AG08395 (cell line): ENCODE results near the gene LHX5.

Experiments used
- DNase-seq: peaks from one replicate; pipeline ENCODE4 v3.0.0; 2012; ENCODE audit warnings: mixed read lengths, low spot score

The LHX5 gene

DNA sequence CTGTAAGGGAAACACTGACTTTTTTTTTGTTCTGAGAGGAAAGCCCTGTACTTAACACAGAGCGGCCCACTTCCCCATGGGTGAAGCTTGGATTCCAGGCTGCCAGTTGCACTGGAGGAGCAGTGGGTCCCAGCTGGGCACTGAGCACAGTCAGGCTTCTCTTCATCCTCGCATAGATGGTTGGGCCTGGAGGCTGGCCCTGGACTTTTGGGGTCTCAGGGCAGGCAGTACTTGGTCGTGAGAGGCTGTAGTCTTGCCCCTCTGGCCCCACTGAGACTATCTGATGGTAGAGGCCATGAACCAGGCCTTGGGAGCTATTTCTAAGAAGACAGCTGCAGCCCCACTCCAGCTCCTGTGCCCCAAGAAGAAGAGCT, 6.2 kb upstream of the LHX5 start:
- DNase-seq, result no peak

DNA sequence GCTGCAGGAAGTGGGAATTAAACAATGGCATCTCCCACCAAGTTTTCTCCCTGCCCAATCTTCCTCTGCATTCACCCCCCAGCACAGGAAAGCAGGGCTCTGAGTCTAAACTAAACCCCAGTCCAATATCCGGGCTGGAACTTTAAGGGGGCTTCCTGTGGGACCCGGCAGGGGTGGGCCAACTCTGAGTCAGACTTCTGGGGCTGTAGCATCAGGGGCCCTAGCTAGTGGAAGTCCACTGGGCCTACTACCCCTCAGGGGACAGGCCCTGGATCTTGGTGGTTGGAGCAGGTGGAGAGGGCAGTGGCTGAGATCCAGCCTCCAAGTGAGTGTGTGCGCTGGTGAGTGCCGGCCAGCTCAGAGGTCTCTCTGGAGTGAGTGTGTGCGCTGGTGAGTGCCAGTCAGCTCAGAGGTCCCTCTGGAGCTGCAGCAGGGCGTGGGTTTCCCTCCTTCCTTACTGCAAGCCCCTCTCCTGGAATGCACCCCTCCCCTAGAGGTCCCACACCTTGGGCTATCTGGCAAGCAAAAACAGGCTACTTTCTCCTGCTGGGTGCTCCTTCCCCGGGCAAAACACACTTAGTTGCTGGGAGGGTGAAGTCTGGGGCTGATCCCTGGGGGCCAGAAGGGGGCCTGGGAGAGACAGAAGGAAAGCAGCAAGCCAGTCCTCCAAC, 5.6 kb upstream of the LHX5 start:
- no peak for DNase-seq

DNA sequence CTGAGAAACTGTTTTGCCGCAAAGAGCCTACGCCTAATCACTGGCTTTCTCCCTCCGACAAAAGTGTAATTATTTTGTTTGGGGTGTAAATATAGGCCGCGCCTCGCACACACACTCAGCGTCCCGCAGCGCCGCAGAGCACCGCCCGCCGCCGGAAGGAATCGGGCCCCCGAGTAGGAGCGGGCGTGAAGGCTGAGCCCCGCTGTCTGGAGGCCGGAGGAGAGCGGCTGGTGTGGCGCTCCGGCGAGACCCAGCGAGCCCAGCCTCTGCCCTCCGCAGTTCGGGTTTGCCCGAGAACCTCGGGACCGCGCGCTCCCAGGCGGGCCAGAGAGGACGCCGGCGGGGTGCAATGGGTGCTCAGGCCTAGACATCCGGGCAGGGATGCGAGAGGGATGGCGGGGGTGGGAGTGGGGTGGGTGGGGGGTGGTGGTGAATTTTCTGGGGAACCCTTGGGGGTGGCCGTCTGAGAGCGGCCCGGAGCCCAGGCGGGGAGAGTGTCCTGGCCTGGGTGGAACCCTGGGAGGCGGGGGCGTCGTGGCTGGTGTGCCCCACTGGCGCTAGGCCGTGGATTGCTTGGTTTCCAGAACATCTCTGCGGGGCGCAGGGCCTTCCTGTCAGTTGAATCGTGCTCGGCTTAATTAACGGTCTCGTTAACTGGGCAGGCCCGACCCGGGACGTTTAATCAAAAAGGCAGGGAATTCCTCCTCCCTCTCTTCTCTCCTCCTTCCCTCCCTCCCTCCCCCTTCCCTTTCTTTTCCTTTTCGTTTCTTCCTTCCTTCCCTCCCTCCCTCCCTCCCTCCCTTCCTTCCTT, 4.7 kb upstream of the LHX5 start:
- no peak for DNase-seq

DNA sequence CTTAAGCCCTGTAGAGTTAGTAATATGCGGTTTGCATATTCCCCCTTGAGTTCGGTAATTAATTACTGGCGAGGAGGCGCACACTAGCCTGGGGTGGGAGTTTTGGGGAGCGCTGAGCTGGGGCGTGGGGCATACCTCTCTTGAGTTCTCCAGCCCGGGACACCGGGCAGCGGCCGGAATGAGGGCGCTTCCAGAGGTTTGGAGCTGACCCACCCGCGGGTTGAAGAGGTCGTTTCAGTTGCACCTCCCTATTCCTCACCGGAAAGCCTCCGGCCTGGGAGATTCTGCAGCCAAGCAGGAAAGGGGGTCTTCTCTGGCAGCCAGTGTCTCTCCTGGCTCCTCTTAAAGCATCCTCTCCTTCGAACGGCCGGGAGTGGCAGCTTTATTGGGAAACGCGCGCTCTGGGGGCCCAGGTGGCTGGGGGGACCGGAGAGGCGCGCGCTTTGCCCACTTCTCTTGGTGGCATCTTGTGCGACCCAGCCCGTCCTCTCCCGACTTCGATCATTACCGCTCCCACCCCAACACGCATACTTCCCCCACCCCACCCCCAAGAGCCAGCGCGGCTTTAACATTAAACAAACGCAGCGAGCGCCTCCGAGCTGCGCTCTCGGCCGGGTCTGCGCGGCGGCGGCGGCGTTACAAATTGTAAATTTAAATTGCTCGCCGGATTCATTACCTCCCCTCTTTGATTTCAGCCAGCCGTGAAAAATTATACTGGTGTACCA, 3.9 kb upstream of the LHX5 start:
- DNase-seq, result no peak

DNA sequence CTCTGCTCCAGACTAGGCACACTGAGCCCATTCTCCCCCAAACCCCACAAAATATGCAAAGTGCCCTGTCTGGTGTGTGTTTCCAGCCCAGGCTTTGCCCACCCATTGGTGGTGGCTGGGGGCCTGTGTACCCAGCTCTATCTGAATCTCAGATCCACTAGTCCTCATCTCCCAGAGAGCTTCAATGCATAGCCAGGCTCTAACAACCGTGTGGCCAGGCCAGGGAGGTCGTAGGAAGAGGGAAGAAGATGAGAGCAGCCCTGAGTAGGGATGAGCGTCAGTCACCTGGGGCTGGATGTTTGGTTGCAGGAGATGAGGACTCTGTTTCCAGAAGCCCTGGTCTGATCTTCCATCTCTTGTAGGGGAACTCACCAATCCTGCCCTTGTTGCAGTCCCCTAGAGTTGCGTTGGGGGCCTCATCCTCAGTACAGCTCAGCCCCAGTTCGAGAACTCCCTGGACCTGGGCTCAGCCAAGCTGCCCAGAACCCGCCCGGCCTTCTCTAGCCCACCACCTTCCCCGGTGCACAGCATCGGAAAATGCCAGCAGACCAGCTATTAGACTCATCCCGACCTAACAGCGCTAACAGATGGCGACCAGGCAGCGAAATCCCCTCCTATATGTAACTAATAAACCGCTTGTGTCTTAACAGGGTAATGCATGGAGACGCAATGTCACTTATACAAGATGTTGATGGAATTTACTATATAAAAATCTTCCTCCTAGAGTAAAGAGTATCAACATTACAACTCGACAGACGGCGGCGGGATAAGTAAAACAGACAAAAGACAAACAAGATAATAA, 3.2 kb upstream of the LHX5 start:
- DNase-seq, result no peak

DNA sequence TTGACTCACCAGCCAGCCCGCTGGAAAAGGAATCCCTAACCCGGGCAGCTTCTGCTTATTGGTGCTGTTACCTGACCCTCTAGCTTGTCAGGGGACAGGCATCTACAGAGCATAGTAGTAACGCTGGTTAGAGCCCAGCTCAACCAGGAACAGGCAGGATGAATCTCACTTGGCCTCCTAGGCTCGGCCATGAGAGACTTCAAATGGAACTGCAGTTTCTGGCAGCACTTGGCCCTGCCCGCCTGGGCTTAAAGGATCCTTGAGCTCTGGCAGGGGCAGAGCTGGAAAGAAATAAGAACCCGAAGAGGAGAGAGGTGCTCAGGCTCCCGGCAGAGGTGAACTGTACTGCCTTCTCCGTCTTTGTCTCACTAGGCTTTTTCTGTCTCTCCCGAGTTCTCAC, 2.3 kb upstream of the LHX5 start:
- no peak for DNase-seq

DNA sequence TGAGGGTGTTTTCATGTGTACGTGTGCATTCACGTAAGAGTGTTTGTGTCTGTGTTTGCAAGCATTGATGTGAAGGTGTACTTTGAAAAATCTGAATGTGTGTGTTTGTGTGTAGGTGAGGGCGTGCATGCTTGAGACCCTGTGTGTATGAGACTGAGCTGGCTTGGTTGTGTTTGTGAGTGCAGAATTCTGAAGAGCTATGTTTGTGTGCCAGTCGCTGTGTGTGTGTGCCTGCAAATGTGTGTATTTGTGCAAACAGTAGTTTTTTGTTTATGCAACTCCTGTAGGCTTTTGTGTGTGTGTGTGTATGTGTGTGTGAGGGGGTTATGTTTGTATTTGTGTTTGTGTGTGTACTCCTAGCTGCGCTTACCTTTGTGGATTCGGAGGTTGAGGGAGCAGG, 1.7 kb upstream of the LHX5 start:
- no peak for DNase-seq

DNA sequence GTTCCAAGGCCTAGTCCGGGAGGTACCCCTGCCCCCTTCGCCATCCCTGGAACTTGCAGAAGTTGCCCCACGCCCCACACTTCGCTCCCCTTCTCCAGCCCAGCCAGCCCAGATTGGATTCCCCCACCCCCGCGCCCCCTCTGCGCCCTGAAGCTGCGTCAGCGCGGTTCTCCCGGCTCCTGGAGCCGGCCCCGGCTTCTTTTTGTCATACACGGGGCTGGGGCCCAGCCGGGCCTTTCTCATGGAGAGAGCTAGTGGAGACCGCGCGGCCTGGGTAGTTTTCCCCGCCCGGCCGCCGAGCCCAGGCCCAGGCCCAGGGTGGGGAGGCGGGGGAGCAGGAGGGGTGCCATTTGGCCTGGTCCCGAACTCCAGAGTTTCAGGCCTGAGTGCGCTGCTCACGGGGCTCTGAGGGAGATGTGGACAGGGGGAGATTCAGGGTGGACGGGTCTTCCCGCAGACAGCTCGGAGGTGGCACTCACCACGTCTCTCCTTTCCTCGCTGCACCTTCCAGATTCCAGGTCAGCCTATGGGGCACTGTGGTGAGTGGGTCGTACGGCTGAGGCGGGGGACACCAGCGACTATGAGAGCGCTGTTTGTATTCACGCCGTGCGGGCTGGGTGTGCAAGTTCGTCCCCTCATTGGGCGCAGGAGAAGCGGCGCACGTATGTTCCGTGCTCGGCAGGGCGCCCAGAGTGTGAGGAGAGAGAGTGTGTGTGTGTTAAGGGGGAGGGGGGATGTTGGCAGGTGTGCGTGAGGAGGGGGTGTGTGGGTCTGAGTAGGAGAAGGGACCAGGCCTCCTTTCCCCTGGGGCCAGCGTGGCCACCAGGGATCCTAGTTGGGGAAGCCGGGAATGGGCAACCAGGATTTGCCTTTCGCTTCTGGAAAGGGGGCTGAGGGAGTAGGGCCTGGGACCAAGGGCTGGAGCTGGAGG, 785 bp upstream of the LHX5 start:
- DNase-seq, result no peak

DNA sequence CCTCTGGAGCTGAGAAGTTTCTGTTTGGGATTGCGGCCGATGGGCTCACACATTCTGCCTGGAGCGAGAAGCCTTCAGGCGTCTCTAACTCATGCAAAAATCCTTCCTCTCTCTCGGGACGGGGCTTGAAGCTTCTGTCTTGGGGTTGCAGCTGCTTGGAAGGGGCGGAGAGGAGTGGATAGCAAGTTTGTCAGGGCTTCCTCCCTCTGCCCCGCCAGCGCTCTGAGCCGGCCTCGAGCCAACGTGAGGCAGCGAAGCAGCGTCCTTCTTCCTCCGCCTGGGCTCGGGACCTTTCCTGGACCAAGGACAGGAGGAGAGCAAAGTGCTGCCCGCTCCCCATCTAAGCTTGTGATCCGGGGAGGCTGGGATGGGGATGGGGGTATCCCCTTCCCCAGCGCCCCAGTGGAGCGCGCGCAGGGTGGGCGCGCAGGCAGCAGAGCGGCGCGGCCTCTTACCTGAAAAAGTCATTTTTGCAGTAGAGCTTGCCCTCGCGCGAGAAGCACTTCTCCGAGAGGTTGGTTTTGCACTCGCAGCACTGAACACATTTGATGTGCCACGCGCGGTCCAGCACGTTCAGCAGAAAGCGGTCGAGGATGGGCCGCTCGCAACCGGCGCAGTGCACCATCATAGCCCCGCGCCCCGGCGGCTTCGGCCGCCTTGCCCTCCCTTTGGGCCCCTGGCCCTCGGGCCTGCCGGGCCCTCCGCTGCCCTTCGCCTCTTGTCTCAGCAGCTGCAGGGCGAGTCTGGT, 626 bp downstream of the LHX5 start:
- no peak for DNase-seq

DNA sequence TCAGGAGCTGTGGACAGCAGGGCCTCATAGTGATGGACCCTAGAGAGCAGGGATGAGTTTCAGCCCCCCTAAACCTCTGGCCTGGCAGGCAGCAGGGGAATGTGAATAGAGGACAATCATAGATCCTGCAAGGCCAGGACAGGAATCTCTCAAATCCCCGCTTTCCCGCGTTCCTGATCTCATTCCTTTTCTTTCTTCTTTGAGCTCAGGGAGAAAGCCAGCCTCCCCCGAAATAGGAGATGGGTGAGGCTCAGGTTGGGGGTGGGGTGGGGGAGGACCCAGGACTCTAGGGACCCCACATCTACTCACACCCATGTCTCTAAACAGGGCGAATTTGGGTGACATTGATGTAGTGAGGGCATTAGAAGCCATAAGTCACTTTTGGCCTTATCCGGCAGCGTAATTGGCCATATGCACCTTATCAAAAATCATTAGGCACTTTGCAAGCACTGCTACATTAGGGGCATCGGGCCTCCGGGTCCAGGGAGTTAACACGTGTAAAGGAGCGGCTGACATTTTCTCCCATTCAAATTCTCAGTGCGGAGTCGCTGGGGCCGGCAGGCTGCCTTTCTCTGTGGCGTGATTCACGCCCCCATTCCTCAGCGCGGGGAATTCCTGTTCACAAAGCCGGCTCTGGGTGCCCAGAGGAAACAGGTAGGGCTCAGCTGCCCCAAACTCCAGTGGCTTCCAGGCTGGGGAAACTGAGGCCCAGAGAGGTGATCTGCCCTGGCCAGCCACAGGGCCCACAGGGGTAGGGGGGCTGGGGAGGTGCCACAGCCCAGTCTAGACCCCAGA, 1.5 kb downstream of the LHX5 start:
- no peak for DNase-seq

DNA sequence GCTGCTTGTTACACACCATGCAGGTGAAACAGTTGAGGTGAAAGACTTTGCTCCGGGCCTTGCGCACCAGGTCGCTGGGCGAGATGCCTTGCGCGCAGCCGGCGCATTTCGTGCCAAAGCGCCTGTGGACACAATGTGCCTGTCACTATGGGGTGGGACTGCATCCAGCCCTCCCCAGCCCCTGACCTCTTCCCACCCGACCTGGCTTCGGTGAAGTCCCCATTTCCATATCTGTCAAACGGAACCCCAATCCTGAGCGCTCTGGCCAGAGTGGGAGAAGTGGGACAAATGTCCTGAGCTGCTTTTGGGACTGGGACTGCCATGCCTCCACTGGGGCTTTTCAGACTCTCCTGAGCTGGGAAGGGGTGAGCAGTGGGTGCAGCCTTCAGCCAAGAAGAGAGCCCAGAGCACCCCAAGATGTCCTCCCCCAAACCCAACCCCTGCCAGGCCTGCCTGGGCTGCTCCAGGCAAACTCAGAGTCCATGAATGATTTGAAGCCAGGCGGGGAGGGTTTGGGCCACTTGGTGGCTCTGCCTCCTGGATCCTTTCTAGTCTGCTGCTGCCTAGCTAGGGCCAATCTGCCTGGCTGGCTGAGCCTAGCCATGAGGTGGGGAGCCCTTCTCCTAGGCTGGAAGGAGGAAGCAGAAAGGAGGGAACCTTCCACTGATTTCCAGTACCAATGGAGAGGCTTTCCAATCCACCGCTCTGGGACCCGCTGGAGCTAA, 2.3 kb downstream of the LHX5 start:
- DNase-seq, result no peak

DNA sequence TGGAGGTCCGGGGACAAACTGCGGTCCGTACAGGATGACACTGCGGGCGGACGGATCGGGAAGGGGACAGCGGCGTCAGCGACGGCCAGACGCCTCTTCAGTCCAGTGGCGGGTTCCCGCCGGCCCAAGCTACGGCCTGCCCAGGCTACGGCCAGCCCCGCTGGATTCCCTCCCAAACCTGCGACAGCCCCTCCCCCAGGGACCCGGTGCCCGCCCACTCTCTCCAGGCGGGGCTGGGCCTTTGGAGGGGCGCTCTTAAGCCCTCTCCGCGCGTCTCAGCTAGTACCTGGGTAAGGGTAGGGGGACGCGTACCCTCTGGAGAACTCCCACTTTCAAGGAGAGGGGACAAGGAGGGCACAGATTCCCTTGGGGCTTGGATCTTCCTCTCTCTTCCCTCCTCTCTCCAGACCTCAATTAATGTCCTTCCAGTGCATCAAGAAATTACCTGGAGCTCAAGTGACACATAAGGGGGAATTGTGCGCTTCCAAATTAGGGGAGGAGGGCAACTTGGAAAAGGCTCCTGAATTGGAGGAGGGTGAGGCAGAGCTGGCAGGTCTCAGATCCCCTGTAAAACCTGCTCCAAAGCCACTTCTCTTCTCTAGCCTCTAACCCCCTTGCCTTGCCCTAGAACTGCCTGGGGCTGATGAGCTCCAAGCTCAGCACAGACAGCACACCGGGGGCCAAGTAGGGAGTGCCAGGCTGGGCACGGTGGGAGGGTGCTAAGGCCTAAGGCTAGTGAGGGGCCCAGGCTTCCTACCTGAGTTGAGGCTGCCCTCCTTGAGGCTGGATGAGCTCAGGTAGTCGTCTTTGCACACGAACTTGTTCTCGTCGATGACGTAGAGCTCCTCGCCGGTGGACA, 3.1 kb downstream of the LHX5 start:
- DNase-seq, result no peak

DNA sequence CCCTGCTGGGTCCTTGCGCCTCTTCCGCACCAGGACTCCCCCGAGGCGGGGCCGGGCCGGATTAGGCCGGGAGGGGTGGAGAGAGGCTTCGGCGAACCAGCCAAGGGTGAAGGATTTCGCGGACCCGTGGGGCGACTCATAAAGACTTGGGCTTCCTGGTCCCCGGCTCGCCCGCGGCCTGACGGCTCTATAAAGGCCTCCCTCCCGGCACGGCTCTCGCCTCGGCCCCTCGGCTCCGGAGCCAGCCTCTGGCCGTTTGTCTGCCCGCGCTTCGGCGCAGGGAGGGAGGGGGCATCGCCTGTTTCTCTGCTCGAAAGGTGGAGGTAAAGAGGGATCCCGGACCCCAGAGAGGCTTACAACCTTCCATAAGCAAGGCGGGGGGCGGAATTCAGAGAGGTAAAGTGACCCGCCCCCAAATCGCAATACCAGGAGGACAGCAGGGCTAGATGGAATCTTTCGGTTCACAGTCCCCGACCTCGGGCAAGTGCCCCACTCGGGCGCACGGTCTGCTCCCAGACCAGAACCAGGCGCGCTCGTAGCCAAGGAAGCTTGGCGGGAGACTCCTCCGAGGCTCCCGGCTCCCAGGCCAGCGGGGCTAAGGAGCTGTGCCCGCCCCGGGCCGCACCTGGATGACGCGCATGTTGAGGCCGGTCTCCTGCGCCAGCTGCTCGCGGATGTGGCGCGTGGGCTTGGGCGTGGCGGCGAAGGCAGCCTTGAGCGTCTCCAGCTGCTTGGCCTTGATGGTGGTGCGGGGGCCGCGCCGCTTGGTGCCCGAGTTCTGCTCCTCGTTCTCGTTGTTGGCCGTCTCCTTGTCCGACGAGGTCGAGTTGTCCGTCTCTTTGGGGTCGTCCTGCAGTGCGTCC, 3.9 kb downstream of the LHX5 start:
- no peak for DNase-seq

DNA sequence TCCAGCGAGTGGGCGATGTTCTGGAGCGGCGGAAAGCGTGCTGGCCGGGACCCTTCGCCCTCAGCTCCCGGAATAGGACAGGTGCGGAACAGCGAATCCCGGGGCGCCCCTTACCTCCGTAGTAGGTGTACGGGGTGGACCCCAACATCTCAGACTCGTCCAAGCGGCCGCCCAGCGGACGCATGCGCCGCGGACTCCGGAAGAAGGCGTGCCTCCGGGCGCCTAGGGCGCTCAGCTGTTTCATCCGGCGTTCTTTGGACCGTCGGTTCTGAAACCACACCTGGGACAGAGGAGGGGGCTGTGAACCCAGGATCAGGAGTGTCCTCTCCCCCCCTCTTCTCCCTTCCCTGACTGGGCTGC, 4.5 kb downstream of the LHX5 start:
- no peak for DNase-seq

DNA sequence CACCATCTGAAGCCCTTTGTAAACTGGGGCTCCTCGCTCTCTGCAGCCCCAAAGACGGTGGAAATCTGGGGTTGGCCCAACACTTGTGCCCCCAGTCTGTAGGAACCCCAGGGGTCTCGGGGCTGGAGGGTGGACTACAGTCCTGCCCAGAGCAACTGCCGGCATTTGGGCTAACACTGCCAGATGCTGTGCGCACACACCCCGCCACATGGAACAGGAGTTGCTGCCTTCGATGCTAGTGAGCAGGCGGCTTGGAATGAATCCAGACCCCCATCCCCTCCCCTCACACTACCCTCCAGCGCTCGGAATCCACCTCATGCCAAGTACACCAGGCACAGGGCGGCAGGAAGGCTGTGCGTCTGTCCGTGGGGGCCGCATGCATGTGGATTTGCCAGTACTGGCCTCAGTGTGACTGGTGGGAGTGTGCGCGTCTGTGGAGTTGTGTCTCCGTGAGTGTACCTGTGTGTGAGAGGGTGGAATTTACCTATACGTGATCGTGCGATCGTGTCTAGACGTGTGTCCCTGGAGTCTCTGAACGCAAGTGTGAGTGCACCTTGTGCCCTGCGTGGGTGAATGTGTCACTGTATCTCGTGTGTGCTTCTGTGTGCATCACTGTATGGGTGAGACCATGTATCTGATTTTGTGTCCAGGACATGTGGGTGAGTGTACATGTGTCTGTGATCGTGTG, 5.1 kb downstream of the LHX5 start:
- no peak for DNase-seq

DNA sequence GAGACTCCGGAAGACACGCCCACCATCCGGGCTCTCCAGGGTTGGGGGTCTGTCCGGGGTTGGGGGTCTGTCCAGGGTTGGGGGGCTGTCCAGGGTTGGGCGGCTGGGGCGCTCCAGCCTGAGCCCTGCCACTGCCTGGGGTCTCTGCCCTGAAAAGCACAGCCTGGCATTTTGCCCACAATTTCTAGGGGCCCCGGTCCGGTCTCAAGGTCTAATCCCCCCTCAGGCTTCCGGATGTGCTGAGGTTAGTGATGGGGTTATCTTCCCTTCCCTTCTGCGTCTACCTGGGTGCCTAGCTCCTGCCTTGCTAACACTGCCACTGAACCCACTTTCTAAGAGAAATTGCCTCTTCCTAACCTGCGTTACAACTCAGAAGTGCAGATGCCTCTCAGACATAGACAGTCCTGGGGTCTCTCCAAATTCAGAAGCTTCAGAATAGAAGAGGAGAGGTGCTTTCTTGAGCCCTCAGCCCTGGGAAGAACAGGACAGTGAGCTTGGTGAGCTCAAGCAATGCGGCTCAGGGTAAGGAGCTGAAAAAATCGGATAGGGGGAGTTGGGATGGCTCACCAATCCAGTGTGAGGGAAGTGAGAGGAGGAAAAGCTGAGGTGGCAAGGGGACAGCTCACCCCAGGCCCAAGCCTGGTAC, 5.7 kb downstream of the LHX5 start:
- no peak for DNase-seq
